ENCODE measurements around the gene BOD1.

BOD1 gene

GRCh38 chr5:173640156-173640804 is 23.8 kb upstream of the BOD1 start:
- no peak for DNase-seq (ENCODE audit: low spot score)
- in situ Hi-C loops (cut with MboI; ENCODE audit: low pct_unique_long_range_greater_than_20kb, low sequenced_read_pairs, unreplicated experiment), result no loop called here
- TF ChIP-seq CTCF (IDR thresholded peaks at IDR 0.05; ENCODE audit: extremely low read depth, insufficient read depth, missing control alignments), result no peak

- TF ChIP-seq CTCF (IDR thresholded peaks at IDR 0.05; ENCODE audit: extremely low read depth, insufficient read depth, missing control alignments), result no peak
- in situ Hi-C loops (cut with MboI; ENCODE audit: low pct_unique_long_range_greater_than_20kb, low sequenced_read_pairs, unreplicated experiment), result no loop called here
- DNase-seq (ENCODE audit: low spot score), result no peak
Observed at GRCh38 chr5:173638126-173639040, 21.9 kb upstream of the BOD1 start.

- no peak for DNase-seq (ENCODE audit: low spot score)
- no peak for TF ChIP-seq CTCF (IDR thresholded peaks at IDR 0.05; ENCODE audit: extremely low read depth, insufficient read depth, missing control alignments)
- in situ Hi-C loops (cut with MboI; ENCODE audit: low pct_unique_long_range_greater_than_20kb, low sequenced_read_pairs, unreplicated experiment), result no loop called here
Observed at GRCh38 chr5:173637340-173637739, 20.9 kb upstream of the BOD1 start.

- TF ChIP-seq CTCF (IDR thresholded peaks at IDR 0.05; ENCODE audit: extremely low read depth, insufficient read depth, missing control alignments), result no peak
- in situ Hi-C loops (cut with MboI; ENCODE audit: low pct_unique_long_range_greater_than_20kb, low sequenced_read_pairs, unreplicated experiment), result no loop called here
- DNase-seq (ENCODE audit: low spot score), result no peak
Observed at GRCh38 chr5:173634465-173634983, 18.1 kb upstream of the BOD1 start.

GRCh38 chr5:173633304-173633703 is 16.9 kb upstream of the BOD1 start:
- no peak for TF ChIP-seq CTCF (IDR thresholded peaks at IDR 0.05; ENCODE audit: extremely low read depth, insufficient read depth, missing control alignments)
- DNase-seq (ENCODE audit: low spot score), result no peak
- in situ Hi-C loops (cut with MboI; ENCODE audit: low pct_unique_long_range_greater_than_20kb, low sequenced_read_pairs, unreplicated experiment), result no loop called here

GRCh38 chr5:173631478-173631877 is 15.0 kb upstream of the BOD1 start:
- DNase-seq (ENCODE audit: low spot score), result no peak
- no peak for TF ChIP-seq CTCF (IDR thresholded peaks at IDR 0.05; ENCODE audit: extremely low read depth, insufficient read depth, missing control alignments)
- in situ Hi-C loops (cut with MboI; ENCODE audit: low pct_unique_long_range_greater_than_20kb, low sequenced_read_pairs, unreplicated experiment), result no loop called here
